Prostate gland (tissue), 2 donors: ENCODE results near the gene GPBP1L1.

Experiments used
- POLR2A ChIP-seq: fragments of 450-650 bp; IDR thresholded peaks from one replicate; pipeline ENCODE4 v1.6.1; 2016; ENCODE audit warnings: antibody characterized with exemption, mild to moderate bottlenecking
- TF ChIP-seq, protein P1 (sequence below), 4 experiments: fragments of 200-600 bp in 2 of 4; fragments of 450-650 bp in 2 of 4; sonication (generic) in 2 of 4; IDR thresholded peaks; 1 replicate in 3 of 4; 2 replicates in 1 of 4; pipeline ENCODE4 v1.5.1; 2016 to 2019; ENCODE audit warnings: antibody characterized with exemption in 4 of 4, mild to moderate bottlenecking in 2 of 4, moderate library complexity in 2 of 4

DNA sequence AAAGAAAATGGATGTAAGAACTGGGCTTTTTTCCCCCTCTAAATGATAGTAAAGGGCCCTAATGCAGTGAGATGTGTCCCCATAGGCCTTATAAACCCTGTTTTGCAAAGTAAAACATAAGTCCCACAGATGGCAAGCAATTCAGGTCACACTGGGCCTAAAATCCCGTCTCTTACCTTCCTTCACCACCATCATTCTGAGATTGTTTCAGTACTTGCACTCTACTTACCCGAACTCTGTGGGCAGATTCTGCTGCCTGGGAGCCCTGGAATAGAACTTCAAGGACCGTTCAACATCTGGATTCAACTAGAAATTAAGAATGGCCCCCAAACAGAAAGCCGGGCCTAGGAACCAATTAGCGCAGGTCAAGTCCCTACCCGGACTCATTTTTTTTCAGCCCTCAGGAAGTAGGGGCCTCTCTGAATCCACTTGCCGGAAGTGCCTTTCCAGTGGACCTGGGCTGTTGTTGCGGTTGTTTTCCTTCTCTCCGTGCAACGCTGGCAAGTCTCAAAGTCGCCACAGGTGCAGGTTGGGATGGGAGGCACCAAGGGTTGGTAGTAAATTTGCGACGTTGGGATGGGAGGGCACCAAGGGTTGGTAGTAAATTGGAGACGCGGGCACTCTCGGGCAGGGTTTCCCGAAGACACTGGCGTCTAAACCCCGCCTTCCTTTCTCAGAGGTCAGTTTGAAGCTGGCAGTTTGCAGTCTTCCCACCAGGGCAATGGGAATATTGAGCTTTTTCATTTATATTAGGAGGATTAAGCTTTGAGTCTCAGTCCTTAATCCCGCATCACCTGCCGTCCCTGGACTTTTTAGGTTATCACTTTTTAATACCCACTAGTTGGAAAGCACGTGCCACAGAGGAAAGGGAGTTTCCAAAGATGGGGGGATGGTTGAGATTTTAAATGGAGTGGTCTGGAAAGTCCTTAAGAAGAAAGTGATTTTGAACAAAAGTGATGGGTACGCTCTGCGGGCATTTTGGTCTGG, 1.7 kb upstream of the GPBP1L1 start, which contains the start of gene TMEM69:
- TF ChIP-seq, protein P1, sequence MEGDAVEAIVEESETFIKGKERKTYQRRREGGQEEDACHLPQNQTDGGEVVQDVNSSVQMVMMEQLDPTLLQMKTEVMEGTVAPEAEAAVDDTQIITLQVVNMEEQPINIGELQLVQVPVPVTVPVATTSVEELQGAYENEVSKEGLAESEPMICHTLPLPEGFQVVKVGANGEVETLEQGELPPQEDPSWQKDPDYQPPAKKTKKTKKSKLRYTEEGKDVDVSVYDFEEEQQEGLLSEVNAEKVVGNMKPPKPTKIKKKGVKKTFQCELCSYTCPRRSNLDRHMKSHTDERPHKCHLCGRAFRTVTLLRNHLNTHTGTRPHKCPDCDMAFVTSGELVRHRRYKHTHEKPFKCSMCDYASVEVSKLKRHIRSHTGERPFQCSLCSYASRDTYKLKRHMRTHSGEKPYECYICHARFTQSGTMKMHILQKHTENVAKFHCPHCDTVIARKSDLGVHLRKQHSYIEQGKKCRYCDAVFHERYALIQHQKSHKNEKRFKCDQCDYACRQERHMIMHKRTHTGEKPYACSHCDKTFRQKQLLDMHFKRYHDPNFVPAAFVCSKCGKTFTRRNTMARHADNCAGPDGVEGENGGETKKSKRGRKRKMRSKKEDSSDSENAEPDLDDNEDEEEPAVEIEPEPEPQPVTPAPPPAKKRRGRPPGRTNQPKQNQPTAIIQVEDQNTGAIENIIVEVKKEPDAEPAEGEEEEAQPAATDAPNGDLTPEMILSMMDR (IDR thresholded peaks at IDR 0.05) = peak in 1 of 4 experiments; percentile 30
- TF ChIP-seq POLR2A = peak; percentile 13
